Measurements from ENCODE around the gene MED12L.

MED12L gene

DNA sequence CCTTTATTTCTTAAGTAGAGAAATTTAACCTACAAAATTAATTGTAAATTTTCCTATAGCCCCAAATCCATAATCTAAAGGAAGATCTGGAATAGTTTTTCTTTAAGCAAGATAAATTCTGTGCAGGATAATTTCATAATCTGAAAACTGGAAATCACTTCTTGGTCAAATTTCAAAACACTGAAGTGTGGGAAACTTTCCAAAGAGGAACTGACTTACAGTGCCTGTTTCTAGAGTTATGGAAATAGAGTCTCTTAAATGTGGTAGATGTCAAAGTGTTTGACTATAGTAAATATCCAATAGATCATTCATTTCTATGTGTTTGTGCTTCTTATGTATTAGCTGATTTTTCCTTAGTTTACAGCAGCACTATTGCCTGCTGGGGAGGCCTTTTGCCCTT lies 245.4 kb downstream of the MED12L start:
- CTCF ChIA-PET = interaction anchor here (1.3 to 1.5 kb wide), 2 partner anchors 21 to 25 kb away, joined by 3 to 4 read pairs; no protein-coding TSS in a partner anchor
- TF ChIP-seq, protein P1, sequence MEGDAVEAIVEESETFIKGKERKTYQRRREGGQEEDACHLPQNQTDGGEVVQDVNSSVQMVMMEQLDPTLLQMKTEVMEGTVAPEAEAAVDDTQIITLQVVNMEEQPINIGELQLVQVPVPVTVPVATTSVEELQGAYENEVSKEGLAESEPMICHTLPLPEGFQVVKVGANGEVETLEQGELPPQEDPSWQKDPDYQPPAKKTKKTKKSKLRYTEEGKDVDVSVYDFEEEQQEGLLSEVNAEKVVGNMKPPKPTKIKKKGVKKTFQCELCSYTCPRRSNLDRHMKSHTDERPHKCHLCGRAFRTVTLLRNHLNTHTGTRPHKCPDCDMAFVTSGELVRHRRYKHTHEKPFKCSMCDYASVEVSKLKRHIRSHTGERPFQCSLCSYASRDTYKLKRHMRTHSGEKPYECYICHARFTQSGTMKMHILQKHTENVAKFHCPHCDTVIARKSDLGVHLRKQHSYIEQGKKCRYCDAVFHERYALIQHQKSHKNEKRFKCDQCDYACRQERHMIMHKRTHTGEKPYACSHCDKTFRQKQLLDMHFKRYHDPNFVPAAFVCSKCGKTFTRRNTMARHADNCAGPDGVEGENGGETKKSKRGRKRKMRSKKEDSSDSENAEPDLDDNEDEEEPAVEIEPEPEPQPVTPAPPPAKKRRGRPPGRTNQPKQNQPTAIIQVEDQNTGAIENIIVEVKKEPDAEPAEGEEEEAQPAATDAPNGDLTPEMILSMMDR (IDR thresholded peaks at IDR 0.05; ENCODE audit: insufficient read depth, low read length, missing control alignments) = no peak
- no peak for DNase-seq (ENCODE audit: low read depth, low spot score)
- POLR2A ChIA-PET = no interaction called here
- H3K4me3 ChIP-seq (ENCODE audit: low read depth, low read length) = no peak overlapping the region

DNA sequence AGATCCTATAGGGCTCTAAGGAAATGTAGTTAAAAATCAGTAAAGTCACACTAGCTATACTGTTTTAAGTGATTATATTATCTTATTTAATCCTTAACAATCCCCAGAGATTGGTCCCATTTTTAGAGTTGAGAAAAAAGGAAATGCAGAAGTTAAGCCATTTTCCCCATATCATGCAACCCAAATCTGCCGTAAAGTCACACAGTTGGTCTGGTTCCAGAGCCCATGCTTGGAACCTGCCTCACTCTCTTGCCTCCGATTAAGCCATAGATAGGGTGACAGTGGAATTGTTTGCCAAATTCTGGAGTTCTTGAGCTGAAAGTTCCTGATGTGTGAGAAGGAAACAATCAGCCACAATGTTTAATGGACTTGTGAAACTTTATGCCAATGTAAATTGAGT lies 246.2 kb downstream of the MED12L start:
- no peak overlapping the region for H3K4me3 ChIP-seq (ENCODE audit: low read depth, low read length)
- TF ChIP-seq, protein P1 (IDR thresholded peaks at IDR 0.05; ENCODE audit: insufficient read depth, low read length, missing control alignments) = no peak
- CTCF ChIA-PET = interaction anchor here (1.3 to 1.5 kb wide), 2 partner anchors 21 to 26 kb away, joined by 3 to 4 read pairs; no protein-coding TSS in a partner anchor
- no peak for DNase-seq (ENCODE audit: low read depth, low spot score)
- POLR2A ChIA-PET = no interaction called here

DNA sequence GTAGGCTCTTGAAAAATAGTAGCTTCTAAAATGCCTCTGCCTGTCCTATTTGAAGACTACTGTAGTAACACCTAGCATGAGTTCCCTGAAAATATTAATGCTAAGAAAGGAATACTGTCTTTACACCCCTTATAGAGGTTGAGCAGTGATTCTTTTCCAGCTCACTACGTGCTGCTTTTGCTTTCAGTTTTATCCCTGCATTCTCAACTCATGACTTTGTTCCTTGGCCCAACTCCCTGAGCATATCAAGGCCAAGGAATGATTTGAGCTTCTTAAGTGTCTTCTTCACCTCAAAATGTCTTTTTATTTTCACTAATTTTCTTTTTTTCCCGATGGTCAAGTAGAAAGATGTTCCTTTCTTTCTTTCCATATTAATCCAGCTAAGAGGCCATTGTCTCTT lies 260.4 kb downstream of the MED12L start:
- TF ChIP-seq, protein P1 (IDR thresholded peaks at IDR 0.05; ENCODE audit: insufficient read depth, low read length, missing control alignments) = no peak
- ChIA-PET CTCF (interaction anchor here (1.0 to 2.1 kb wide), 5 partner anchors 9 to 94 kb away, joined by 3 to 12 read pairs (median 3); partner anchors contain the start of gene P2RY13), POLR2A (no interaction called here)
- H3K4me3 ChIP-seq (ENCODE audit: low read depth, low read length) = no peak overlapping the region
- DNase-seq (ENCODE audit: low read depth, low spot score) = peak; percentile 53

DNA sequence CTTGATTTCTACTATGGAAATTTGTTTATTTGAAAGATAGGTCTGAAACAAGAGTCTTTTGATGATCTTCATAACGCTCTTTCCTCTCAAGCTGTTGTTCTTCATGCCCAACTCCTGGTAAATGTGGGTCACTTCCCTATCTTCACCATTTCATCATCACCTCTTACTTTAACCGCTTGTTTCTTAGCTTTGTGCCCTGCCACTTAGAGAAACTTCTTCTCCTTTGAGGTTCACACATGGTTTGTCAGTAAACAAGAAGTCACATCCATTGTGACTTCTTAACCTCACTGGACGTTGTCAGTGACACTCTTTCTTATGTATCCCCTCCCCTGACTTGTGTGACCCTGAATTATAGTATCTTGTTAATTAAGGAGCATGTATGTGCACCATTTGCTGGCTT lies 260.8 kb downstream of the MED12L start:
- TF ChIP-seq, protein P1 (IDR thresholded peaks at IDR 0.05; ENCODE audit: insufficient read depth, low read length, missing control alignments) = no peak
- no peak for DNase-seq (ENCODE audit: low read depth, low spot score)
- ChIA-PET POLR2A (no interaction called here), CTCF (interaction anchor here (1.0 to 2.1 kb wide), 5 partner anchors 9 to 94 kb away, joined by 3 to 12 read pairs (median 3); partner anchors contain the start of gene P2RY13)
- no peak overlapping the region for H3K4me3 ChIP-seq (ENCODE audit: low read depth, low read length)

DNA sequence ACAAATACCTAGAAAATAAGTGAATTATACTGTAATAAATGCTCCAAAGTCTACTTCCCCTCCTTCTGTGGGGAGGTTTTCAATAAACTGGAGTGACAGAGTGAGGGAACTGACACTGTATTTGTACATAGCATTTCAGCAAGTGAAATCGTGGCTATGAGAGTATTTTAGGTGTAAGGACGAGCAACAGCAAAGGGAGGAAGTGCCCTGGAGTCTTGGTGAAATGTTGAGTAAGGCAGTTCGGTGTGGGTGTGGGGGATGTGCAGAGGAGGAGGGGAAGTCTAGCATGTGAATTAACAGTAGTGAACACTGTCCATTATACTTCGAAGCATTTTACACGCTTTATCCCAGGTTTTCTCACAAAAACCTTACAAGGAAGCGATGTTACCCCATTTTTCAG lies 262.0 kb downstream of the MED12L start:
- POLR2A ChIA-PET = no interaction called here
- no peak for DNase-seq (ENCODE audit: low read depth, low spot score)
- CTCF ChIA-PET = no interaction called here

DNA sequence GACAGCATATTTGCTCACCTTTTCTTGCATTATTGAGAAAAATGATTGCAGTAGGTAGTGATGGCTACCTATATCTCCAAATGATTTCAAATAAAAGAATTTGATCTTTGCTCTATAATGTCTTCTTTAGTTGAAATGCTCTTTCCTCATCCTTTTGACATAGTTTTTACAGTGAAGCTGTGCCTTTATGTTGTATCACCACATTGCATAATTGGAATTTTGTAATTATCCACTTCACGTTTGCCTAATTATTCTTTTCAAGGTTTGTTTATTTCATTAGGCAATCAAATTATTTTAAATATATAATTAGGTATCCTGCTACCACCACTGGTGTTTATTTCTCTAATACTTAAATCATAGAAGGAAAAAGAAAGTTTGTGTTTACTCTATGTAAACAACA lies 265.2 kb downstream of the MED12L start:
- ChIA-PET POLR2A (no interaction called here), CTCF (no interaction called here)
- TF ChIP-seq, protein P1 (IDR thresholded peaks at IDR 0.05; ENCODE audit: insufficient read depth, low read length, missing control alignments) = no peak

More for the DNA sequence above, 262.0 kb downstream of the MED12L start:
- no peak overlapping the region for H3K4me3 ChIP-seq (ENCODE audit: low read depth, low read length)
- TF ChIP-seq, protein P1 (IDR thresholded peaks at IDR 0.05; ENCODE audit: insufficient read depth, low read length, missing control alignments) = no peak

More for the DNA sequence above, 265.2 kb downstream of the MED12L start:
- no peak overlapping the region for H3K4me3 ChIP-seq (ENCODE audit: low read depth, low read length)
- no peak for DNase-seq (ENCODE audit: low read depth, low spot score)

Measured in AG04449 (cell line).